Measurements from ENCODE around the gene MPP7.

Gene MPP7

DNA sequence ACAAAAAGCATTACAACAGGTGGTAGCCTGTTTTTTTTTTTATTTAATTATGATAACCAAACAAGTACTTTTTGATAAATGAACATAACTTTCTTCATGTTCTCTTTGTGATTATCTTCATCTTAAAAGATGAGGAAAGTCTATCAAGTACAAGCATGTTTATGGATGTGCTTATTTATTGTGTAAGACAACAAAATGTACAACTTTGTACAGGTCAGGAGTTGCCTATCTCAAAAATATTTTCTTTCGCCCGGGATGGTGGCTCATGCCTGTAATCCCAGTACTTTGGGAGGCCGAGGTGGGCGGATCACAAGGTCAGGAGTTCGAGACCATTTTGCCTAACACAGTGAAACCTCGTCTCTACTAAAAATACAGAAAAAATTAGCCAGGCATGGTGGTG, 17.0 kb downstream of the MPP7 start:
- no peak for TF ChIP-seq TAF1 (IDR thresholded peaks at IDR 0.05; ENCODE audit: low read depth)
- TF ChIP-seq, protein P1, sequence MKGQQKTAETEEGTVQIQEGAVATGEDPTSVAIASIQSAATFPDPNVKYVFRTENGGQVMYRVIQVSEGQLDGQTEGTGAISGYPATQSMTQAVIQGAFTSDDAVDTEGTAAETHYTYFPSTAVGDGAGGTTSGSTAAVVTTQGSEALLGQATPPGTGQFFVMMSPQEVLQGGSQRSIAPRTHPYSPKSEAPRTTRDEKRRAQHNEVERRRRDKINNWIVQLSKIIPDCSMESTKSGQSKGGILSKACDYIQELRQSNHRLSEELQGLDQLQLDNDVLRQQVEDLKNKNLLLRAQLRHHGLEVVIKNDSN (IDR thresholded peaks at IDR 0.05) = no peak
- TF ChIP-seq CEBPB (IDR thresholded peaks at IDR 0.05) = no peak
- TF ChIP-seq TEAD4 (IDR thresholded peaks at IDR 0.05) = no peak
- TF ChIP-seq, protein P2, sequence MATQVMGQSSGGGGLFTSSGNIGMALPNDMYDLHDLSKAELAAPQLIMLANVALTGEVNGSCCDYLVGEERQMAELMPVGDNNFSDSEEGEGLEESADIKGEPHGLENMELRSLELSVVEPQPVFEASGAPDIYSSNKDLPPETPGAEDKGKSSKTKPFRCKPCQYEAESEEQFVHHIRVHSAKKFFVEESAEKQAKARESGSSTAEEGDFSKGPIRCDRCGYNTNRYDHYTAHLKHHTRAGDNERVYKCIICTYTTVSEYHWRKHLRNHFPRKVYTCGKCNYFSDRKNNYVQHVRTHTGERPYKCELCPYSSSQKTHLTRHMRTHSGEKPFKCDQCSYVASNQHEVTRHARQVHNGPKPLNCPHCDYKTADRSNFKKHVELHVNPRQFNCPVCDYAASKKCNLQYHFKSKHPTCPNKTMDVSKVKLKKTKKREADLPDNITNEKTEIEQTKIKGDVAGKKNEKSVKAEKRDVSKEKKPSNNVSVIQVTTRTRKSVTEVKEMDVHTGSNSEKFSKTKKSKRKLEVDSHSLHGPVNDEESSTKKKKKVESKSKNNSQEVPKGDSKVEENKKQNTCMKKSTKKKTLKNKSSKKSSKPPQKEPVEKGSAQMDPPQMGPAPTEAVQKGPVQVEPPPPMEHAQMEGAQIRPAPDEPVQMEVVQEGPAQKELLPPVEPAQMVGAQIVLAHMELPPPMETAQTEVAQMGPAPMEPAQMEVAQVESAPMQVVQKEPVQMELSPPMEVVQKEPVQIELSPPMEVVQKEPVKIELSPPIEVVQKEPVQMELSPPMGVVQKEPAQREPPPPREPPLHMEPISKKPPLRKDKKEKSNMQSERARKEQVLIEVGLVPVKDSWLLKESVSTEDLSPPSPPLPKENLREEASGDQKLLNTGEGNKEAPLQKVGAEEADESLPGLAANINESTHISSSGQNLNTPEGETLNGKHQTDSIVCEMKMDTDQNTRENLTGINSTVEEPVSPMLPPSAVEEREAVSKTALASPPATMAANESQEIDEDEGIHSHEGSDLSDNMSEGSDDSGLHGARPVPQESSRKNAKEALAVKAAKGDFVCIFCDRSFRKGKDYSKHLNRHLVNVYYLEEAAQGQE (IDR thresholded peaks at IDR 0.05; ENCODE audit: low read depth) = no peak
- TF ChIP-seq RAD21 (IDR thresholded peaks at IDR 0.05; ENCODE audit: low read depth) = no peak
- no peak for TF ChIP-seq NFIC (IDR thresholded peaks at IDR 0.05)
- no peak for TF ChIP-seq YY1 (IDR thresholded peaks at IDR 0.05; ENCODE audit: low read depth)
- TF ChIP-seq EP300 (IDR thresholded peaks at IDR 0.05; ENCODE audit: borderline replicate concordance) = no peak
- TF ChIP-seq TCF12 (IDR thresholded peaks at IDR 0.05; ENCODE audit: low read depth) = no peak
- TF ChIP-seq CREB1 (IDR thresholded peaks at IDR 0.05; ENCODE audit: low read depth) = no peak
- TF ChIP-seq ZBTB7A (IDR thresholded peaks at IDR 0.05; ENCODE audit: low read depth) = no peak
- TF ChIP-seq MAX (IDR thresholded peaks at IDR 0.05) = no peak
- TF ChIP-seq FOXM1 (IDR thresholded peaks at IDR 0.05; ENCODE audit: borderline replicate concordance, low read depth) = no peak
- no peak for TF ChIP-seq EGR1 (IDR thresholded peaks at IDR 0.05)

DNA sequence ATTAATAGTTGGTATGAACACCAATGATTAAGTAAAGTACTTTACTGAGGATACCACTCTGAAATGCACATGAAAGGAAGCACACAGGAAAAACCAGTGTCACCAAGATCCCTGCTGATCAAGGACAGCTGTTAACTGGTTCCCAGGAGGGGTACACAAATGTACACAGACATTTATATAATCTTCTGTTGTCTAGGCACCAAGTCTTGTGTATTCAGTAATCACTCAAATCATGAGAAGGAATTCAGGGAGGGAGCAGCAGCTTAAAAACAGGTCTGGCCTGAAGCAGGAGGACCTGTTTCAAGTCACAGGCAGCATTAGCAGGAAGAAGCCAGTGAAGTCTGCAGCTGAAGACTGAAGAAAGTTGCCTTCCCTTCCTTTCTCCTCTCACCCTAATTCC, 18.7 kb downstream of the MPP7 start:
- TF ChIP-seq RAD21 (IDR thresholded peaks at IDR 0.05; ENCODE audit: low read depth) = no peak
- no peak for TF ChIP-seq TCF12 (IDR thresholded peaks at IDR 0.05; ENCODE audit: low read depth)
- TF ChIP-seq, protein P2 (IDR thresholded peaks at IDR 0.05; ENCODE audit: low read depth) = no peak
- no peak for TF ChIP-seq TAF1 (IDR thresholded peaks at IDR 0.05; ENCODE audit: low read depth)
- TF ChIP-seq EP300 (IDR thresholded peaks at IDR 0.05; ENCODE audit: borderline replicate concordance) = no peak
- no peak for TF ChIP-seq EGR1 (IDR thresholded peaks at IDR 0.05)
- no peak for TF ChIP-seq NFIC (IDR thresholded peaks at IDR 0.05)
- no peak for TF ChIP-seq ZBTB7A (IDR thresholded peaks at IDR 0.05; ENCODE audit: low read depth)
- TF ChIP-seq FOXM1 (IDR thresholded peaks at IDR 0.05; ENCODE audit: borderline replicate concordance, low read depth) = no peak
- no peak for TF ChIP-seq CREB1 (IDR thresholded peaks at IDR 0.05; ENCODE audit: low read depth)
- TF ChIP-seq CEBPB (IDR thresholded peaks at IDR 0.05) = no peak
- TF ChIP-seq, protein P1 (IDR thresholded peaks at IDR 0.05) = no peak
- no peak for TF ChIP-seq TEAD4 (IDR thresholded peaks at IDR 0.05)

DNA sequence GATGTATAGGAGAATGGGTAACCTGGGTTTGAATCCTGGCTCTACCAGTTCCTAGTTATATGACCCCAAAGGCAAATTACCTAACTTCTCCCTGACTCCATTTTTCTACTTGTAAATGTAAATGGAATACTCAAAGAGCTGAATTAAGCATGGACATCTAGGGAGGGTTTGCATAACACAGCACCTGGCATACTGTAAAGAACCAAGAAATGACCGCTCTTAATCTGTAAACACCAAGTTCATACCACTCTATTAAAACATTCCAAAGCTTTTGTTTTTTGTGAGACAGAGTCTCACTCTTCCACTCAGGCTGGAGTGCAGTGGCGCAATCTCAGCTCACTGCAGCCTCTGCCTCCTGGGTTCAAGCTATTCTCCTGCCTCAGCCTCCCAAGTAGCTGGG, 19.6 kb downstream of the MPP7 start:
- TF ChIP-seq ZBTB7A (IDR thresholded peaks at IDR 0.05; ENCODE audit: low read depth) (no peak), TCF12 (IDR thresholded peaks at IDR 0.05; ENCODE audit: low read depth) (no peak), FOXM1 (IDR thresholded peaks at IDR 0.05; ENCODE audit: borderline replicate concordance, low read depth) (no peak), YY1 (IDR thresholded peaks at IDR 0.05; ENCODE audit: low read depth) (no peak), NFIC (IDR thresholded peaks at IDR 0.05) (no peak), TAF1 (IDR thresholded peaks at IDR 0.05; ENCODE audit: low read depth) (no peak), CEBPB (IDR thresholded peaks at IDR 0.05) (no peak), MAX (IDR thresholded peaks at IDR 0.05) (no peak), EP300 (IDR thresholded peaks at IDR 0.05; ENCODE audit: borderline replicate concordance) (no peak), CREB1 (IDR thresholded peaks at IDR 0.05; ENCODE audit: low read depth) (no peak), RAD21 (IDR thresholded peaks at IDR 0.05; ENCODE audit: low read depth) (no peak), TEAD4 (IDR thresholded peaks at IDR 0.05) (no peak), EGR1 (IDR thresholded peaks at IDR 0.05) (no peak)
- TF ChIP-seq, protein P1 (IDR thresholded peaks at IDR 0.05) = no peak
- TF ChIP-seq, protein P2 (IDR thresholded peaks at IDR 0.05; ENCODE audit: low read depth) = no peak

- TF ChIP-seq EGR1 (IDR thresholded peaks at IDR 0.05) (no peak), TAF1 (IDR thresholded peaks at IDR 0.05; ENCODE audit: low read depth) (no peak), TCF12 (IDR thresholded peaks at IDR 0.05; ENCODE audit: low read depth) (no peak), FOXM1 (IDR thresholded peaks at IDR 0.05; ENCODE audit: borderline replicate concordance, low read depth) (no peak), RAD21 (IDR thresholded peaks at IDR 0.05; ENCODE audit: low read depth) (no peak), TEAD4 (IDR thresholded peaks at IDR 0.05) (no peak), EP300 (IDR thresholded peaks at IDR 0.05; ENCODE audit: borderline replicate concordance) (no peak), ZBTB7A (IDR thresholded peaks at IDR 0.05; ENCODE audit: low read depth) (no peak), CEBPB (IDR thresholded peaks at IDR 0.05) (no peak), CREB1 (IDR thresholded peaks at IDR 0.05; ENCODE audit: low read depth) (no peak), MAX (IDR thresholded peaks at IDR 0.05) (no peak), NFIC (IDR thresholded peaks at IDR 0.05) (no peak), YY1 (IDR thresholded peaks at IDR 0.05; ENCODE audit: low read depth) (no peak)
- TF ChIP-seq, protein P1 (IDR thresholded peaks at IDR 0.05) = no peak
- TF ChIP-seq, protein P2 (IDR thresholded peaks at IDR 0.05; ENCODE audit: low read depth) = no peak
Observed at GRCh38 chr10:28282336-28282735, 20.5 kb downstream of the MPP7 start.

All from Ishikawa (cell line).